ENCODE results near the gene ZNF629.

Gene ZNF629

DNA sequence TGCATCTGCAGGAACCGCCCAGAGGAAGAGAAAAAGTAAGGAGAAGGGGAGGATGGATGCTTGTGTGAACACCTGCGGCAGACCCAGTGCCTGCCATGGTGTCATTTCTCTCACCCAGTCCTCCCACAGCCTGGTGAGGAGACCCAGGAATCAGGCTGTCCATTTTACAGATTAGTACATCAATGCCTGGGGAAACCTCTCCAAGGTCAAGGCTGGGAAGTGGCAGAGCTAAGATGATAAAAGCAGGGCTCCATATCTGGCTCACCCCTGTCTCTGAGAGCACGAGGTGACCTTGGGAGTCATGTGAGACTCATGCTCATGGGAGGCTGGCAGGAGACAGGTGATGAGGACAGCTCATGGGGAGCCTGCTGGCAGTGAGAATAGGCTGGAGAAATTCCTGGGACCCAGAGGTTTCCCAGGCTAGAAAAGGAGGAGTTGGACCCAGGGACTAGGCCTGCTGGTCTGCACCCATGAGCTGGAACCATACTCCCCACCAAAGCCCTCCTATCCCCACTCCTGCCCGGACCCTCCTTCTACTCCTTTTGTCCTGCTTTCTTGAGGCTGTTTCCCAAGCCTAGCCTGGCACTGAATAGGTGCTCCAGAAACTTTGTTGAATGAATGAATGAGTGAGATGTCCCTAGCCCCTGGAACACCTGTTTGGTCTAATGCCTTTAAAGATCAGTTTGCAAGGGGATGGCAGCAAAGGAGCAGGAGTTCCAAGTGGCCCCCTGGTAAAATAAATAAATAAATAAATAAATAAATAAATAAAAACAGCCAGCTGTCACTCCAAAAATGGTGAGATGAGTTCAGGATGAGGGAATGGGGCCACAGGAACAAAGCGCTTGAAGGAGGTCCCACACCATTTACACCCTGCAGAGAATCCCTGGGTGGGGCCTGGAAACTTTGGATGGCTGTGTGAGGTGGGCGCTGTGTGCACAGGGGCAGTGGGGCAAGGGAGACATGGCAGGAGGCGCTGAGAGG lies 1.6 kb downstream of the ZNF629 start:
- DNase-seq, result no peak

DNA sequence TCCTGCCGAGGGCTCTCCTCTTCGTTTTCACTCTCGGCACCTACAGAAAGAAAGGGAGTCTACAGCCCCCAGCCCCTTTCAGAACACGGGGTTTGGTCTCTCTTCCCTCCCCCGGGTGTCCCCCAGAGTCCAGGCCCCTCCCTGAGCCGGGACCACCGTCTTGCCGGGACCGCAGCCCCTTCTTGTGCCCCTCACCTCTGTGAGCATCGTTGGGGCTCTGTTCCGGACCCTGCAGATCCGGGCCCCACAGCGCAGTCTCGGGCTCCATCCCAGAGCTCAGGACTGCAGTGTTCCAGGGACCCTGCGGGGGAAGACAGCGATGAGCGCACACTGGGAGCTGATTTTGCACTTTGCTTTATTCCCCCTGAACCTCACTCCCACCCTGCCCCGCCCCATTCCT lies 2.8 kb downstream of the ZNF629 start:
- no peak for DNase-seq

DNA sequence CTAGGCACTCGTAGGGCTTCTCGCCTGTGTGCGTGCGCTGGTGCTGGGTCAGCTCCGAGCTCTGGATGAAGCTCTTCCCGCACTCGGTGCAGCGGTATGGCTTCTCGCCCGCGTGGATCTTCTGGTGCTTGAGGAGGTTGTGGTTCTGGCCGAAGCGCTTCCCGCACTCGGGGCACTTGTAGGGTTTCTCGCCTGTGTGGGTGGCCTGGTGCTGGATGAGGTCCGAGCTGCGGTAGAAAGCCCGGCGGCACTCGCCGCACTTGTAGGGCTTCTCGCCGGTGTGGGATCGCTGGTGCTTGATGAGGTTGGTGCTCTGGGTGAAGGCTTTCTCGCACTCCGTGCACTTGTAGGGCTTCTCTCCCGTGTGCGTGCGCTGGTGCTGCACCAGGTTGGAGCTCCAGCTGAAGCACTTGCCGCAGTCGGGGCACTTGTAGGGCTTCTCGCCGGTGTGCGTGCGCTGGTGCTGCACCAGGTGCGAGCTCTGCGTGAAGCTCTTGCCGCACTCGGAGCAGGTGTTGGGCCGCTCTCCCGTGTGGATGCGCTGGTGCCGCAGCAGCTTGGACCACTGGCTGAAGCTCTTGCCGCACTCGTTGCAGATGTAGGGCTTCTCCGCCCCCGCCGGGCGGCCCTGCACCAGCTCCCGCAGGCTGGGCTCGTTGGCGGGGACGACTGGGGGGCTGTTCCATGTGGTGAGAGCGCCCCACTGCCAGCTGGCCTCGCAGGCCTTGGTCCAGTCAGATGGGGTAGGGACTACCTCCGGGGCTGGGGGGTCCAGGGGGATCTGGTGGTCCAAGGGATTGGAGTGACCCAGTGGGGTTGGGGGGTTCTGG lies 3.5 kb downstream of the ZNF629 start:
- DNase-seq, result no peak

- no peak for DNase-seq
These were observed 4.3 kb downstream of the ZNF629 start for GRCh38 chr16:30782486-30783279.

GRCh38 chr16:30780549-30780948 lies 6.5 kb downstream of the ZNF629 start:
- DNase-seq, result no peak

- DNase-seq, result no peak
These were observed 7.0 kb downstream of the ZNF629 start for GRCh38 chr16:30780021-30780420.

DNA sequence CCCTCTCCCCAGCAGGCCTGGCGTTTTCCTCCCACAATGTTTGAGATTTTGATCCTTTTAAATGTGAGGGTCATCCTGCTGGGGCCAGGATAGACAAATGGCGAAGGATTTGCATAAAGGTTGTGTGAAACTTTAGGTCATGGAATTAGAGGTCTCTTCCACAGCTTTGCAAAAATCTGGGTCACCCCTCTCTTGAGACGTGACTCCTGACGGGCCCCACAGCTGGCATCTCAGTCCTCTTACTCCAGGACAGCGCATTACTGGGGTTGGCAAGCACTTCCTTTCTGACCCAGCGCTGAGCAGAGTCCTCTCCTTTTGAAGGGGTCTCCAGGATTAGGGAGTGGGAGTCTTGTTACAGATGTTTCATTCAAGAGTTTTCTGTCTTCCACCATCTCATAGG lies 7.4 kb downstream of the ZNF629 start:
- DNase-seq, result no peak

DNA sequence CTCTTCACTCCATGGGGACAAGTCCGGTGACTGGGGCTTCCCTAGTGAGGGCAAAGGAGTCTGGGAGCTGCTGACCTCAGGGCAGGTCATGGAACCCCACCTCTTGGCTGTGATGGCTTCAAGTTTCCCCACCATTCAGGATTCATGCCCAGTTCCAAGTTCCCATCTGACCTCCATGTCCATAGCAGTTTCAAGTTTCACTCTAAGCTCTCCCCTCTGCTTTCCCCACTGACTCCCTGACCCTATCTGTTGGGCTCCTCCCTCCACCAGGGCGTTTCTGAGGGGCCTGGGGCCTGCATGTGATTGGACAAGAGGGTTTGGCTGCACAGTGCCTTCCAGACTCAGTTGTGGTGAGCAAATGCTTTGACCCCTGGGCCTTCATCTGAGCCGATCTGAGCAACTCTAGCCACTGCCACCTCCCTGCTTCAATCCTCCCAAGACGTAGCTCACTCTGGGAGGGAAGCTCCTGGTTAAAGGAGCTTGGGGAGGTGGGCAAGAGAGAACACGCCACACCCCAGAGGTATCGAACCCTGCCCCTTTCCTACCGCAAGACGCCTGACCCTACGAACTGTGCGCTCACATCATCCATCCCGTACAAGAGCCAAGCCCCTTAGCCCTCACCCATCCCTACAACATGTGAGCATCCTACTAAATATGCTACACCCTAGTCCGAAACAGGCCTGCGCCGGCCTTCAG lies 8.3 kb downstream of the ZNF629 start:
- no peak for DNase-seq

DNA sequence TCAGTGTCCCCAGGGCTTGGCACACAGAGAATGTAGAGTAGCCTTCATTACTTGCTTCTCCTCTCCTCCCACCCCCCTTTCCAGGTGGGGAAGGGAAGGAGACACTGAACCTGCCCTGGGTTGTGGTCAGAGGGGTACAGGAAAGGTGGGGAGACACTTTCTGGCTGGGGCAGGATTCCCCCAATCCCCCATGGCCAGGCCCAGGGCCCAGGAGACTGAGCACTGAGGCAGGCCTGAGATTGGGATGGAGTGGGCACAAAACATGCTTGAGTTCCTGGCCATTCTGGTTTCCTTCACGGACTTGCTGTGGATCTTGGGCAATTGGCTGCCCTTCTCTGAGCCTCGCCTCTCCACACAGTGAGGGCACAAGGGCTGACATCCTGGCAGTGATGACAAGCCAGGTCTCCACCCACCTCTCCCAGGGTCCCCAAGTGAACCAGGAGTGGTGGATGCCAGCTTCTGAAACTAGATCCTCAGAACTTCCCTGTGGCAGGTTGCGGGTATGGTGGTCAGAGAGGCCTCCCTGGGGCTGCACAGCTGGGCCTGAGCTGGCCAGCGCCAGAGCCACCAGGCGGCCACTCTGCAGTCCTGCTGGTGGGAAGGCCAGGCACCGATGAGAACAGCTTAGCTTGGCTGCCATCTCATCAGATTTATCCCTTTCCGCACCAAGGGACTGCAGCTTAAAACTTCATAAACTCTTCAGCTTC lies 9.3 kb downstream of the ZNF629 start:
- no peak for DNase-seq

DNA sequence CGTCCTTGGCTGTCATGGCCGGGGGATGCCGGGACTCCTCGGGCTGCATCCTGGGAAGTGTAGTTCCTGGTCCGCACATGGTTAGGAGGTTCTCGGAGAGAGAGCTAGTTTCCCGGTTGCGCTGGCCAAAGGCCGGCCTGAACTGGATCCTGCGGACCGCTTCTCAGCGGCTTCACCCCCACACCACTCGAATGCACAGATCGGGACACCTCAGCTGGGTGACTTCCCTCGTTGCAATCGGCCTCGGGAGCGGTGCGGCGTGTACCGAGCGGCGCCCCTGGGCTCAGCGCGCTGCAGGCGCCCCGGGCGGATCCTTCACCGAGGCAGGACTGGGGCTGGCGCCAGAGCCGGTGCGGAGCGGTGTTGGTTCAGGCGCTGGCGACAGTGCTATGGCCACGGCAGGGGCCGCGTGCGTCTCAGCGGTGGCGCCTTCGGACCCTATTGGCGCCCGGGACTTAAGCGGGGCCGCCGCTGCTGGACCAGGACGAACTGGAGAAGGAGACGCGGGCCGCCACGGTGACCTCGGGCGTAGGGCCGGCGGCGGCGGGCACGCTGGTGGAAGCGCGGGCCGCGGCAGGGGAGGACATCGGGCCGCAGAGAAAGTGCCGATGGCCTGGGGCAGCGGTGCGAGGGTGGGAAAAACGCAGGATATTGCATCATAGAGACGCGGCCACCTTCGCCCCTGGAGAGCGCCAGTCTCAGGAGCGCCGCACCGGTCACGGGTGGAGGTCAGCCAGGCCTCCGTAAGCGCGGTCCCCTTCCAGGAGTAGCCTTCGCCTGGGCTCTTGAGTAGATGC lies 11.4 kb downstream of the ZNF629 start:
- DNase-seq, result peak; percentile 86

DNA sequence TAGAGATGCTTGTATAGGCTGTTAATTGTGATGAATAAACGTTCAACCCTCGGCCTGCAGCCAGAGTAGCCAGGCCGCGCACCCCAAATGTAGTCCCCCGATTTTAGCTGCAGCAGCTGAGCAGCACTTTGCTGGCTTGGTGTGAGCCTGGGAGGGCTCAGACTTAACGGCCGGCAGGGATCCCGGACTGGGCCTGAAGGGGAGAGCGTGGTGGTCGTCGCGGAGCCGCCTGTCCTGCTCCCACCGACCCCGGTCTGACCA lies 11.9 kb downstream of the ZNF629 start:
- no peak for DNase-seq

DNA sequence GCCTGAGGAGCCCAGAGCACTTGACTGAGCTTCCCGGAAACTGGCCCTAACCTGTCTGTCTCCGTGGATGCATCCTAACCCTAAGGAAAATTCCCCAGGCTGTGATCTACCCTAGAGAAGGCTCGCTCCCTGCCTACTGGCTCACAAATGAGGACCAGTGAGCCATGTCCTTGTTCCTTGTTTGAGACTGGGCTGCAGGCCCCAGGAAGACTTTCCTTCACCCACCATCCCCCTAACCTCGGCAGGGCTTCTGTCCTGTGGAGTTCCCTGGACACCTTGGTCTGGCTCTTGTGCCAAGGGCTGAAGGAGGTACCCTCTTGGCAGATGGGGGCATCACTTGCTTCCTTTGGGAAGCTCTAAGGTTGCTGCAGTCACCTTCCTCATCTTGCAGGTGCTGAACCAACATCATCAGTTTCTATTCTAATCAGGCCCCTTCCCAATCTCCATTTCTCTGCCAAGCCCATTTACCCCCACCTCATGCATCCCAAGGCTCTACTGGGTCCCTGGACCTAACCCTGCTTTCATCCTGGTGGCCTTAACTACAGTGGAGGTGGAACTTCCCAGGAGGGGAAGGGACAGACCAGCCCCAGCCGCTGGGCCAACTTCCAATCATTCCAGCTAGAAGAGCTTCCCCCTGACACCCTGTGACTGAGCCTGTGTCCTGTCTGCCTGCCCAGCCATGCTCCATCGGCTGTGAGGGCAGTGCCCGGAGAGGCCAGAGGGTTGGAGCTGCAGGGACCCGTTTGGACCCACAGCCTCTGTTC lies 12.5 kb downstream of the ZNF629 start:
- DNase-seq, result no peak

DNA sequence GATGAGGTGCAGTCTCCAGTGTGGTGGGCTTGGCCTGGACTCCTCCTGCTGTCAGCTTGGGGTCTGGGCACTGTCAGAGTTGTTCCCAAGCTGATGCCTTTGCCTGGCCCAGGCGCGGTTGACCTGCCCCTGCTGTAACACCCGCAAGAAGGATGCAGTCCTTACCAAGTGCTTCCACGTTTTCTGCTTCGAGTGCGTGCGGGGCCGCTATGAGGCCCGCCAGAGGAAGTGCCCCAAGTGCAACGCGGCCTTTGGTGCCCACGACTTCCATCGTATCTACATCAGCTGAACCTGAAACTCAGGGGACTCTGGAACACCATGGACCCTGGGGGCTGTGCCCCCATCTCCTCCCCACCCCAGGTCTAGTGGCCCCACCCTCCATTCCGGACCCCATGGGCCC lies 13.2 kb downstream of the ZNF629 start:
- no peak for DNase-seq

DNA sequence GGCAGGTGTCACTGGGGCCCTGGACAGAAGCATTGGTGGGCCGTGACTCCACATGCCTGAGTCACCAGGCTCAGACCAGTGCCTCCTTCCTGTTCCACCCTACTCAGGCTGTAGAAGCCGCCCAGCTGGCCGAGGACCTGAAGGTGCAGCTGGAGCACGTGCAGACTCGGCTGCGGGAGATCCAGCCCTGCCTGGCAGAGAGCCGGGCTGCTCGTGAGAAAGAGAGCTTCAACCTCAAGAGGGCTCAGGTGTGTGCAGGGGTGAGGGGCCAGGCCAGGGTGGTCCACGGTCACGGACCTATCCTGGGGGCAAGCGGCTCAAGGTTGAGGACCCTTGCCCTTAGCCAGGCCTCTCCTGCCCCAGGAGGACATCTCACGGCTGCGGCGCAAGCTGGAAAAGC lies 15.3 kb downstream of the ZNF629 start:
- no peak for DNase-seq

DNA sequence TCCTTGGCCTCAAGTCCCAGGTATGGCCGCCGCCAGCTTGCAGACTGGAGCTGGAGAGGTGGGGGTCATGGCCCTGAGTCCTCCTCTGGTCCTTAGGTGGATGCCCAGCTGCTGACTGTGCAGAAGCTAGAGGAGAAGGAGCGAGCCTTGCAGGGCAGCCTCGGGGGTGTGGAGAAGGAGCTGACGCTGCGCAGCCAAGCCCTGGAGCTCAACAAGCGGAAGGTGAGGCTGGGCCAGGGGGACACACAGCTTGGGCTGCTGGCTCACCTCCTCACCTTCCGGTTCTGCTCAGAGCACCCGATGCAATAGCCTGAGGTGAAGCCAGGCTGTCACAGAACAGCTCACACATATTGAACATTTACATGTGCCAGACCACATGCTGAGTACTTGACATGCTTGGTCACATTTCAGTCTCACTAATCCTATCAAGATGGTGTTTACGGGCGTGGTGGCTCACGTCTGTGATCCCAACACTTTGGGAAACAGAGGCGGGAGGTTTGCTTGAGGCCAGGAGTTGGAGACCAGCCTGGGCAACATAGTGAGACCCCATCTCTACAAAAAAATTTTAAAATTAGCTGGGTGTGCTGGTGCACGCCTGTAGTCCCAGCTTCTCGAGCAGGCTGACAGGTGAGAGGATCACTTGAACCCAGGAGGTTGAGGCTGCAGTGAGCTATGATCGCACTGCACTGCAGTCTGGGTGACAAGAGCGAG lies 17.5 kb downstream of the ZNF629 start:
- DNase-seq, result no peak

- DNase-seq, result no peak
These were observed 18.3 kb downstream of the ZNF629 start for GRCh38 chr16:30768583-30769181.

DNA sequence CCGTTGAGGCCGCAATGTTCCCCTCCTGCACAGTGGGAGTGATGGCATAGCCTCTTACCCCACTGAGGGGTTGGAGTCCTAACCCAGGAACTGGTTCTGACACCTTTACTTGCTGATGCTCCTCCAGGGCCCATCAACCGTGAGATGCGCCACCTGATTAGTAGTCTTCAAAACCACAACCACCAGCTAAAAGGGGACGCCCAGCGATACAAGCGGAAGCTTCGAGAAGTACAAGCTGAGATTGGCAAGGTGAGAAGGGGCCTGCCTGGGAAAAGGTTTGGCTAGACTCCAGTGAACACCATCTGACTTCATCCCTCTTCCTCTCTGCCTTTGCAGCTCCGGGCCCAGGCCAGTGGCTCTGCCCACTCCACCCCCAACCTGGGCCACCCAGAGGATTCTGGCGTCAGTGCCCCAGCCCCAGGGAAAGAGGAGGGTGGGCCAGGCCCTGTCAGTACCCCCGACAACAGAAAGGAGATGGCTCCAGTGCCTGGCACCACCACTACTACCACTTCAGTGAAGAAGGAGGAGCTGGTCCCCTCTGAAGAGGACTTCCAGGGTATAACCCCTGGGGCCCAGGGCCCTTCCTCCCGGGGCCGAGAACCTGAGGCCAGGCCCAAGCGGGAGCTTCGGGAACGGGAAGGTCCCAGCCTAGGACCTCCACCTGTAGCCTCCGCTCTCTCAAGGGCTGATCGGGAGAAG lies 19.1 kb downstream of the ZNF629 start:
- DNase-seq, result no peak

DNA sequence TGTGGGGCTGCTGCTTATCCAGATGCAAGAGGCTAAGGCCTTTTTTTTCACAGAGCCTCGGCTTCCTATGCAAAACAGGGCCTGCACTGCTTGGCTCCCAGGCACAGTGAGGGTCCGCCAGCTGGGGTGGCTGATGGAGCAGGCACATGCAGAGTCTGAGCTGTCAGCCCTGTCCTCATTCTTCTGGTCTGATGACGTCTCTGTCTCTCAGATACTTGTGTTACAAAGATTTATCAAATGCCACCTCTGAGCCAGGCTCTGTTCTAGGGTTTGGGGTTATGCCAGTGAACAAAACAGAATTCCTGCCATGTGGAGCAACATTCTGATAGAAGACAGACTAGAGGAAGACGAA lies 20.1 kb downstream of the ZNF629 start:
- no peak for DNase-seq
